ENCODE results near the gene DYNC1I1. TPM values are rescaled to one million over a fixed set of nuclear protein-coding genes. Genes with fewer than 3 reads are reported as not detected.

The DYNC1I1 gene
- polyA plus RNA-seq, 1 experiment = 0.11 TPM

GRCh38 chr7:95883217-95883616, 110.9 kb downstream of the DYNC1I1 start:
- no peak for DNase-seq (ENCODE audit: low read depth)
- POLR2A ChIA-PET = no interaction called here
- no peaks in the 10 kb centered on the region for H3K27me3 ChIP-seq (ENCODE audit: control insufficient read depth, insufficient read depth, low read length)
- CTCF ChIA-PET = interaction anchor here (2.2 kb wide), 1 partner anchor 12 kb away, joined by 6 read pairs; no protein-coding TSS in a partner anchor
- H3K36me3 ChIP-seq (ENCODE audit: control insufficient read depth, insufficient read depth, low read length) = no peaks in the 10 kb centered on the region
- TF ChIP-seq, protein P1, sequence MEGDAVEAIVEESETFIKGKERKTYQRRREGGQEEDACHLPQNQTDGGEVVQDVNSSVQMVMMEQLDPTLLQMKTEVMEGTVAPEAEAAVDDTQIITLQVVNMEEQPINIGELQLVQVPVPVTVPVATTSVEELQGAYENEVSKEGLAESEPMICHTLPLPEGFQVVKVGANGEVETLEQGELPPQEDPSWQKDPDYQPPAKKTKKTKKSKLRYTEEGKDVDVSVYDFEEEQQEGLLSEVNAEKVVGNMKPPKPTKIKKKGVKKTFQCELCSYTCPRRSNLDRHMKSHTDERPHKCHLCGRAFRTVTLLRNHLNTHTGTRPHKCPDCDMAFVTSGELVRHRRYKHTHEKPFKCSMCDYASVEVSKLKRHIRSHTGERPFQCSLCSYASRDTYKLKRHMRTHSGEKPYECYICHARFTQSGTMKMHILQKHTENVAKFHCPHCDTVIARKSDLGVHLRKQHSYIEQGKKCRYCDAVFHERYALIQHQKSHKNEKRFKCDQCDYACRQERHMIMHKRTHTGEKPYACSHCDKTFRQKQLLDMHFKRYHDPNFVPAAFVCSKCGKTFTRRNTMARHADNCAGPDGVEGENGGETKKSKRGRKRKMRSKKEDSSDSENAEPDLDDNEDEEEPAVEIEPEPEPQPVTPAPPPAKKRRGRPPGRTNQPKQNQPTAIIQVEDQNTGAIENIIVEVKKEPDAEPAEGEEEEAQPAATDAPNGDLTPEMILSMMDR (IDR thresholded peaks at IDR 0.05; ENCODE audit: insufficient read depth, low read depth, low read length) = no peak
- no peak overlapping the region for H3K4me3 ChIP-seq (ENCODE audit: low read depth, low read length)

- H3K4me3 ChIP-seq (ENCODE audit: low read depth, low read length) = no peak overlapping the region
- no peak for DNase-seq (ENCODE audit: low read depth)
- no peaks in the 10 kb centered on the region for H3K27me3 ChIP-seq (ENCODE audit: control insufficient read depth, insufficient read depth, low read length)
- H3K36me3 ChIP-seq (ENCODE audit: control insufficient read depth, insufficient read depth, low read length) = no peaks in the 10 kb centered on the region
- CTCF ChIA-PET = interaction anchor here (1.2 kb wide), 1 partner anchor 30 kb away, joined by 3 read pairs; no protein-coding TSS in a partner anchor
- TF ChIP-seq, protein P1 (IDR thresholded peaks at IDR 0.05; ENCODE audit: insufficient read depth, low read depth, low read length) = no peak
- POLR2A ChIA-PET = no interaction called here
These were observed 114.2 kb downstream of the DYNC1I1 start for GRCh38 chr7:95886501-95887090.

- H3K4me3 ChIP-seq (ENCODE audit: low read depth, low read length) = no peak overlapping the region
- POLR2A ChIA-PET = no interaction called here
- TF ChIP-seq, protein P1 (IDR thresholded peaks at IDR 0.05; ENCODE audit: insufficient read depth, low read depth, low read length) = no peak
- no peak for DNase-seq (ENCODE audit: low read depth)
- no peaks in the 10 kb centered on the region for H3K36me3 ChIP-seq (ENCODE audit: control insufficient read depth, insufficient read depth, low read length)
- CTCF ChIA-PET = no interaction called here
- H3K27me3 ChIP-seq (ENCODE audit: control insufficient read depth, insufficient read depth, low read length) = no peaks in the 10 kb centered on the region
These were observed 121.1 kb downstream of the DYNC1I1 start for GRCh38 chr7:95893484-95893883.

DNA sequence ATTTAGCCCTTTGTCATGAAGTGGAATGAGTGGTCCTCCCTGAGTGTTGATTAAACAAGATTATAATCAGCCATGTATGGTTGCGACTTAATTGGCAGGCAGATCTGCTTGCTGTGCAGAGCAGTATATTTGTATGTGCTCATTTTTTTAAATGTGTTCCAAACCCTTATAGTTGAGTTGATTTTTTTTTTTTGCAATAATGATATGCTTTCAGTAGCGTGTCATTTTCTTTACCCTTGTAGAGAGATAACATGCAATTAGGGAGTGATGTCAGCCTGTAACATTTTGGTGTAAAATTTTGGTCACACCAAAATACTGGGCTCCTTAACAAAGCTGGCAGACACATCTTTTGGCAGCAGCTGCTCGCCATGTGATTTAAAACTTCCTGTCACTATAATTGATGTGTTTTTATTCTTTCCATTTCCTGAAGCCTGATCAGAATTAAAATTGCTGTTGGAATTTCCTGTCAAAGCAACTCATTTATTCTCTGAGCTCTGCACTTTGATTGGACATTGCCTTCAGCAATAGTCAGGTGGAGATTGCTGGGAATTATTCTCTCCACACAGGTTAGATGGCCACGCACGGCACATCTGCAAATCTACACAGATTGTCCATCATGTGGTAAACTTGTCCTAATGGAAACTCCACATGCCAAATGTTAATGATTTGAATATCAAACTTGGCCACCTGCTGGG, 125.3 kb downstream of the DYNC1I1 start:
- Histone ChIP-seq H3K36me3 (ENCODE audit: control insufficient read depth, insufficient read depth, low read length) (no peaks in the 10 kb centered on the region), H3K27me3 (ENCODE audit: control insufficient read depth, insufficient read depth, low read length) (no peaks in the 10 kb centered on the region), H3K4me3 (ENCODE audit: low read depth, low read length) (no peak overlapping the region)
- TF ChIP-seq, protein P1 (IDR thresholded peaks at IDR 0.05; ENCODE audit: insufficient read depth, low read depth, low read length) = no peak
- CTCF ChIA-PET = no interaction called here
- no peak for DNase-seq (ENCODE audit: low read depth)
- POLR2A ChIA-PET = no interaction called here

DNA sequence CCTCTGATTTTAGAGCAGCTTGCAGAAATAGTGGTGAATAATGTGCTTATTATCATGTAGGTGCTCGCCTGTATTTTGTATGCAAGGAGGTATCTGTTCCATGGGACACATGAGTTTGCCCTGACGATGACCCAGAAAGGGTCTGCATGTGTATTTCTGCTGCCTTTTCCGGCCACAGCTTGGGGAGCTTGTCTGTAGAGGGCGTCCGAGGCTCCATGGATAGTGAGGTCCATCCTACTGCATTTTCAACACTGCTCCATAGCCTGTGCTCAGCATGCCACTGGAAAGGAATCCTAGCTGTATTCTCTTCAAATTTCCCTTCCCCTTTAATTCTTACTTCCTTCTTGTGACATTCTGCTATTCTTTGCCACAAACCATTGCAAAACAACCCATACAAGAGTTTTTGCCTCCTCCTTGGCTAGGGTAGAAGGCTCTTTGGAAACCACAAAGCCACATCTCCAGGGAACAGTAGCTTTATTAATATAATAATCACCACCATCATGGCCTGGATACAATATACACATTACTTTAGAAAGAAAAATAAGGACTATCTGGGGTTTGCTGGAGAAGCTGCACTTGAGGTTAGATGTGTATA, 127.7 kb downstream of the DYNC1I1 start:
- no peaks in the 10 kb centered on the region for H3K36me3 ChIP-seq (ENCODE audit: control insufficient read depth, insufficient read depth, low read length)
- no peak for DNase-seq (ENCODE audit: low read depth)
- ChIA-PET POLR2A (no interaction called here), CTCF (interaction anchor here (0.6 to 0.8 kb wide), 2 partner anchors 8 to 605 kb away, joined by 3 to 4 read pairs; no protein-coding TSS in a partner anchor)
- no peak overlapping the region for H3K4me3 ChIP-seq (ENCODE audit: low read depth, low read length)
- TF ChIP-seq, protein P1 (IDR thresholded peaks at IDR 0.05; ENCODE audit: insufficient read depth, low read depth, low read length) = no peak
- no peaks in the 10 kb centered on the region for H3K27me3 ChIP-seq (ENCODE audit: control insufficient read depth, insufficient read depth, low read length)
